HG03039 (cell line): ENCODE data around the gene VWA7.
"Not testable (repeated sequence)": the region's sequence is repeated elsewhere in the genome, so short reads cannot be mapped to it uniquely, and the experiment has no call there.

Source experiments
- ATAC-seq: cut with Tn5 transposase; IDR thresholded peaks from one replicate; pipeline ENCODE4 v1.9.1; 2021; ENCODE audit warnings: mild to moderate bottlenecking, moderate library complexity; ENCODE audit not compliant: unreplicated experiment

Gene VWA7

GRCh38 chr6:31776989-31777666 is at the start of gene VWA7:
Gene VWA7, minus strand, starts transcription at chr6:31777328. Its CDS starts 549 bp downstream, at chr6:31776779.
- peak; percentile 36 for ATAC-seq

- no peak for ATAC-seq
Measured at GRCh38 chr6:31826793-31827285, 49.7 kb upstream of the VWA7 start.

- ATAC-seq, result no peak
Measured at GRCh38 chr6:31825553-31825952, 48.4 kb upstream of the VWA7 start.

- not testable (repeated sequence) for ATAC-seq
Measured at GRCh38 chr6:31823592-31824196, 46.6 kb upstream of the VWA7 start.

GRCh38 chr6:31822036-31822821 is 45.1 kb upstream of the VWA7 start:
- ATAC-seq, result peak; percentile 45

GRCh38 chr6:31821301-31822035 is 44.3 kb upstream of the VWA7 start:
- no peak for ATAC-seq

- ATAC-seq, result not testable (repeated sequence)
Measured at GRCh38 chr6:31820399-31820798, 43.3 kb upstream of the VWA7 start.

GRCh38 chr6:31819871-31820299 is 42.8 kb upstream of the VWA7 start:
- ATAC-seq, result no peak

GRCh38 chr6:31817929-31818511 is 40.9 kb upstream of the VWA7 start:
- not testable (repeated sequence) for ATAC-seq

GRCh38 chr6:31817133-31817928 is 40.2 kb upstream of the VWA7 start:
- not testable (repeated sequence) for ATAC-seq

- ATAC-seq, result no peak
Measured at GRCh38 chr6:31815025-31815838, 38.1 kb upstream of the VWA7 start, which contains the start of the genes HSPA1A and HSPA1L. Gene HSPA1A, plus strand, starts transcription at chr6:31815543. Its CDS starts 214 bp downstream, at chr6:31815757. Gene HSPA1L, minus strand, starts transcription at chr6:31815283. Its CDS starts 3,311 bp downstream, at chr6:31811972.

GRCh38 chr6:31814677-31815024 is 37.5 kb upstream of the VWA7 start:
- ATAC-seq, result no peak

- ATAC-seq, result no peak
Measured at GRCh38 chr6:31813465-31813849, 36.3 kb upstream of the VWA7 start.

GRCh38 chr6:31811645-31812044 is 34.5 kb upstream of the VWA7 start:
- ATAC-seq, result no peak

GRCh38 chr6:31808599-31808998 is 31.5 kb upstream of the VWA7 start:
- ATAC-seq, result not testable (repeated sequence)

- peak; percentile 86 for ATAC-seq
Measured at GRCh38 chr6:31806470-31807272, 29.5 kb upstream of the VWA7 start, which contains the start of gene LSM2. Gene LSM2, minus strand, starts transcription at chr6:31806966. Its CDS starts 209 bp downstream, at chr6:31806757.

- peak; percentile 8 for ATAC-seq
Measured at GRCh38 chr6:31805939-31806469, 28.9 kb upstream of the VWA7 start.
